IPS DF 4.7 (cell line): Measurements from ENCODE around the gene TSPOAP1.

Source experiments
- DNase-seq: peaks from one replicate; pipeline ENCODE4 v3.0.0-alpha.2; 2013; ENCODE audit warnings: low spot score; ENCODE audit errors: extremely low read depth

Gene TSPOAP1

GRCh38 chr17:58263773-58264172 is 64.8 kb downstream of the TSPOAP1 start:
- no peak for DNase-seq

- no peak for DNase-seq
Observed at GRCh38 chr17:58262149-58262548, 66.4 kb downstream of the TSPOAP1 start.

- DNase-seq: no peak
Observed at GRCh38 chr17:58254803-58255202, 73.8 kb downstream of the TSPOAP1 start.

GRCh38 chr17:58253082-58253481 is 75.5 kb downstream of the TSPOAP1 start:
- DNase-seq: no peak

GRCh38 chr17:58252141-58252540 is 76.5 kb downstream of the TSPOAP1 start:
- no peak for DNase-seq
